GF-D8 (cell line): Measurements from ENCODE around the gene FN1.

Source experiments
- DNase-seq: peaks from one replicate; lab custom pipeline; 2025; lab: John Stamatoyannopoulos, UW

FN1 gene

GRCh38 chr2:215435870-215436704 is at the start of gene FN1:
Gene FN1 (minus strand): TSS chr2:215436068. CDS start chr2:215435802, 266 bp downstream.
- no peak for DNase-seq

- DNase-seq, result no peak
Measured at GRCh38 chr2:215485032-215485431, 49.2 kb upstream of the FN1 start.

DNA sequence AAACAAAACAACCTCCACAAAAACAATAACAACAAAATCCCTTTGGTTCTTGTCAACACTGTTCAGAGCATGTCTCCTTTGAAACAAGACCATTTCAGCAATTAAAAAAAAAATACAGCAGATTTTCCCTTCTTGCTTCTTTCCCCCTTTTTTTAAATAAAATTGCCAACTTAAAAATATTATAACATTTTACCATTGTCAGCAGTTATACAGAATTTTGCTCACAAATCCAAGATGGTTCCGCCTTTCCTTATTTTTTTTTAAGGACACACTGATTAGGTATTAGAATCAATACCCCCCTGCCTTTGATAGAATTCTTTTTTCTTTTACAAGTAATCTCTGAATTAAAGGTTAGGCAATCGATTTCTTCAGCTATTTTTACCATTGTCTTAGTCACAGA is 48.7 kb upstream of the FN1 start:
- no peak for DNase-seq

GRCh38 chr2:215483431-215483830 is 47.6 kb upstream of the FN1 start:
- no peak for DNase-seq

DNA sequence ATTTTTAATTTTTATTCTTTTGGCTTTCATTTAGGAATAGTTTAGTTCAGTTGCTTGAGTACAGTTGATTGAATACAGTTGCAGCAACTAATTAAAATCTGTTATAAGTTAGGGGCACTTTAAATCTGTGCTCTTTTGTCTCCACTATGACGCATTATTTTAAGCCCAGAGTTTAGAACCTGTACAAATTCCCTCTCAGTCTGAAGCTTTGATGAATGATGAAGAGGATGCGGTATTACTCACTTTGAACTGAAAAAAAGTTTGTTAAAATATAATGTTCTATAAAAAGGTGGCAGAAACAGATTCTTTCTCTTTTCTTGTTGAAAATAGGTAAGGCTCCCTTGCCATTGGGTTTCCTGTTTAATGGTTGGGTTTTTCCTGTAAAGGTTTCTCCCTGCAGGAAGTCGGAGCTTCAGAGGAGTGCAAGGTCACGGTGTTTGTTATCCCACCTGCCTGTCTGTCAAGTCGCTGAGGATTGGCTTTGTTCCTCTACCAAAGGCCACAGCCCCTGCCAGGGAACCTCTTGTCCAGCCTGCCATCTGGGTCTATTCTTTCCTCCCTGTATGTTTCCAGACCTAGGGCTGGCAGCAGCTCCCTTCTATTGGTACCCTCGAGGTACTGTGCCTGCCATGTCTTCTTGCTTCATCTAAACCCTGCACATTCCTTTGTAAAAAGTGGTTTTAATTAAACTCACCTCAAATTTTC is 43.8 kb upstream of the FN1 start:
- DNase-seq, result no peak

DNA sequence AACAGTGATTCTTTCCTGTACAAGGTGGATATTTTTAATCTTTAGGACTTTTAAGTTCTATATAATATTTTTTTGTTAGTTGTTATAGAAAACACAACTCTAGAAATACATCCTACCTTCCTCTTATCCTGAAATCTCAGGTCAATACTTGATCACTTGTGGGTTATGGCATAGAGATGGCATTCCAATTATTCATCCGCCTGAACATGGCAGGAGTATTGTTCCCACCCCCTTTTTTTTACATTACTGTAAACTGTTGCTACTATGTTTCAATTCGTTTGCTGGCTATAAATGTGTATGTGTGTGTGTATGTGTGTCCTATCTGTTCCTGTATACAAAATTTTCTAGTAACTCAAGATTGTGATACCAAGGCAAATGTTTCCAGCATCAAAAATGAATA is 43.3 kb upstream of the FN1 start:
- DNase-seq, result no peak

GRCh38 chr2:215476424-215476823 is 40.6 kb upstream of the FN1 start:
- no peak for DNase-seq

- no peak for DNase-seq
Measured at GRCh38 chr2:215466097-215466909, 30.4 kb upstream of the FN1 start.

GRCh38 chr2:215465256-215465655 is 29.4 kb upstream of the FN1 start:
- DNase-seq, result no peak

DNA sequence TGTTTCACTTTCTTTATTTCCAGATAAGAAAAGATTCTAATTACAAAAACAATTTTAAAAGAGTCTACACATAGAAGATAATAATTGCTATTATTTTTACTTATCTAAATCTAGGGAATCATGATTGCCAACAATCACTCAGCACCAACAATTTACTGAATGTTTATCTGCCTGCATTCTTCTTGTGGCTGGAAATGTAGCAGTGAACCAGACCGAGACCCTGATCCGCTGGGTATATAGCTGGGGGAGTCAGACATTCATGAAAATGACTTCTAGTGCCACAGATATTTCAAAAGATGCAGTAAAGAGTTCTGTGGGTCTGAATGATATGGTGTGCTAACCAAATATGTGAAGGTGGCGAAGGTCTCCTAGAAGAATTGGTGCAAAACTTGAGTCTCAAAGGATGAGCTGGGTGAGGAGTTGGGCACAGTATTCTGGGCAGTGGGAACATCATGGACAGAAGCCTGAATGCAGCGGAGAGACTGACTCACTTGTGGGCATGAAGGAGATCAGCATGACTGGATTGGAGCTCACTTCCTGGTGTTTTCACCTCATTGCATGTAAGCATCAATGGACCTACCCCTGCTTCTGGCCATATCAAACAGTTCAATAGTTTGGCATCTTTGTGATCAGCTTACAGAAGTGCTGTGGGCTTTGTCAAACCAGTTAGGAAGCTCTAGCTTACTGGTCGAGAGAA is 26.1 kb upstream of the FN1 start:
- no peak for DNase-seq

DNA sequence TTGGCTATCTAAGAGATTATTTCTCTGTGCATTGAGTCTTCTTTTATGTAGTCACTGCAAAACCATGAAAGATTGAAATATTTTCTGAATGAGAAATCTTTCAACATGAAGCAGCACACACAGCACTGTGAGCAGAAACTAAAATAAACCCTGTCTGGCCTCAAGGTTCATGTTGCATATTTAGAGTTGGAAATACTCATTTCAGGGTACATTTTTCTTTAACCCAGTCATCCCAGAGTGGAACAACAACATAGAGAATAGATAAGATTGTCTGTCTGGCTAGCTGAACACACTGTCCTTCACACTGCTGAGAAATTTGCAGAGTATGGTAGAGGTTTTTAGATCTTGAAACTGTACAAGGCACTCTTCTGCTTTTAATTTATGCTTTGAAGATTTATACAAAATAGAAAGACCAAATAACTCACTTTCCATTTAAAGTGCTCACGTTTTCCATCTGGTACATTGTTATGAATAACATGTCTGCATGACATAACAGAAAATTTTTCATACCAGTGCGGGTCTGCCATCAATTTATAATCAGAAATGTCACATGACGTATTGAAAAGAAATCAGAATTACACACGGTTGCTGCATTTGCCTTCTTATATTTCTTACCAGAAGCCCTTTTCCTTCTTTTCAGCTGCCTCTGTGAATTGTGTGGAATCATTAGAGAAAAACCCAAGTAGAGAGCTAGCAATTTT is 25.0 kb upstream of the FN1 start:
- DNase-seq, result no peak

DNA sequence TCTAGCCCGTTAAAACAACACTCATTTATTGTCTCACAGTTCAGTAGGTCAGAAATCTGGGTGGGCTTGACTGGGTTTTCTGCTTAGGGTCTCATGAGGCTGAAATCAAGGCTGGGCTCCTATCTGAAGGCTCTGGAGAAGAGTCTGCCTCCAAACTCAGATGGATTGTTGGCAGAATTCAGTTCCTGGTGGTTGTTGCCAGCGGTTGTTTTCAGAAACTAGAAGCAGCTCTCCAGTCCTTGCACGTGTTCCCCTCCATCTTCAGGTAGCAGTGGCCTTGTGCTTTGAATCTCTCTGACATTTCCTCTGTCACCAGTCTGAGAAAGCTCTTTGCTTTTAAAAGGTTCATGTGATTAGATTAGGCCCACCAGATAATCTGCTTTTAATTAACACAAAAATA is 20.1 kb upstream of the FN1 start:
- DNase-seq, result no peak

DNA sequence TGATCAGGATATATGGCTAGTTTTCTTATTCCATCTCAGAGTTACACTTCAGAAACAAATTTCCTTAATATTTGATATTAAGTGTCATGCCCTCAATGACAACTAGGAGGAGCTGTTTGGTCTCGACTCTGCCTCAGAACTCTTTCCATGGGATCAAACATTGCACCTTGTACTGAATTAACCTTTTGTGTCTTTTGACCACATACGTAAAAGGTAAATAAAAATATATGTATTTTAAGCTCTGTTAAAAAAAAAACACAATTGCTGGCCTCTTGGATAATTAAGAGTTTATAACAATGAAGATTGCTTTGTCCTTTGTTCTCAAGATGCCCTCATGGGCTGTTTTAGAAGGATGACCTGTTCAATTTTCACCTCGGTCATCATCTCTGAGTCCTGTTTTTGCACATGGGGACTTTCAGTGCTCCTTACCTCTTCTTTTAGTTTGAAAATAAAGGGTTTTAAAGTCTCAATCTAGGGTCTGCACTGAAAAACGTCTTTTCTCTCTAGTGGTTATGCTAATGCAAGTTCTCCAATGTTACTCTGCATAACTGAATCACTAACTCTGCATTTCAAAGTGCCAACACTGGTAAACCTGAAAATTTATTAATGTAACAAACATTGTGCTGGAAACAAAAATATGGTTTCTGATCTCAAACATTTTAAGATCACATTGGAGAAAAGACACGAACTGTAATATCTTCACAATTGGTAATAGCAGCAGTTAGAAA is 18.8 kb upstream of the FN1 start:
- DNase-seq, result no peak

GRCh38 chr2:215452725-215453124 is 16.9 kb upstream of the FN1 start:
- no peak for DNase-seq

- DNase-seq, result no peak
Measured at GRCh38 chr2:215451012-215451756, 15.3 kb upstream of the FN1 start.

GRCh38 chr2:215450188-215451011 is 14.5 kb upstream of the FN1 start:
- DNase-seq, result no peak

DNA sequence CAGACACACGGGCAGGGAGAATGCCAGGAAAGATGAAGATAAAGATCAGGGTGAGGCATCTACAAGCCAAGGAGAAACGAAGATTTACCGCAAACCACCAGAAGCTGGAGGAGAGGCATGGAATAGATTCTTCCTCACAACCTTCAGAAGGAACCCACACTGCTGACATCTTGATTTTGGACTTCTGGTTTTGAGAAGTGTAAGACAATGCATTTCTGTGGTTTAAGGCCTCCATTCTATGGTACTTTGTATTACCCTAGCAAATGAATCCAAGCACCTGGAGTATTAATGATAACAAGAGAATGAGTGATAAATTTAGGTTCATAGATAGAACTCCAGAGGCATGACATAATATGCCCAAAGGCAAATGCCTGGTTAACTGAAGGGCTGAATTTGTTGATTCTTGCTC is 11.8 kb upstream of the FN1 start:
- DNase-seq, result no peak

- DNase-seq, result no peak
Measured at GRCh38 chr2:215447056-215447455, 11.2 kb upstream of the FN1 start.

- no peak for DNase-seq
Measured at GRCh38 chr2:215442401-215442787, 6.5 kb upstream of the FN1 start.
